Measurements from ENCODE around the gene PRSS3.
"Not testable (repeated sequence)": the region's sequence is repeated elsewhere in the genome, so short reads cannot be mapped to it uniquely, and the experiment has no call there.

The PRSS3 gene

DNA sequence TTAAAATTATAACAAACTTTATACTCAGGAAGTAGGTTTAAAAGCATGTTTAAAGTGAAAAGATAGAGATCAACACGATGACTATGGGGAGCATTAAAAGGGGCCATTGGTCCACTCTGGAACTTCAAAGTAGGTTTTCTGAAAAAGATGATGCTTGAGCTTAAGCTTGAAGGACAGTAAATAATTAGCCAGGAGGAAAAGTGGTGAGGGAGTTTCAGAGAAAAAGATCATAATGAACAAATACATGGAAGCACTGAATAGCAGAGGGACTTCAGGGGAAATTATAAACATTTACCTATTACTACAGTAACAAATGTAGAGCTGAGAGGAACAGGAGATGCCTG, 13.6 kb downstream of the PRSS3 start:
- H3K36me3 Mint-ChIP-seq (ENCODE audit: low read depth); H3K9me3 Mint-ChIP-seq; H3K4me3 Mint-ChIP-seq; H3K27ac Mint-ChIP-seq; DNase-seq; H3K27me3 Mint-ChIP-seq (ENCODE audit: low read depth, poor library complexity): not testable (repeated sequence)
- peaks cover 19% of the 10 kb centered on the region for H3K4me1 Mint-ChIP-seq

DNA sequence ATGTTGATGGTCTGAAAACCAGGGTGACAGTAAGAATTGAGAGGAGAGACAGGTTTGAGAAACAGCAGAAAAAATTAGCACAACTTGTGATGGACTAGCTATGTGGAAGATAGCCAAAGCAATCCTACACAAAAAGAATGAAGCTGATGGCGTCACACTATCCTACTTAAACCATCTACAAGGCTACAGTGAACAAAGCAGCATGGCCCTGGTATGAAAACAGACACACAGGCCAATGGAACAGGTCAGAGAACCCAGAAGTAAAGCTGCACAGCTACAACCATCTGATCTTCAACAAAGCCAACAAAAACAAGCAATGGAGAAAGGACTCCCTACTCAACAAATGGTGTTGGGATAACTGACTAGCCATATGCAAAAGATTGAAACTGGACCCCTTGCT, 14.1 kb downstream of the PRSS3 start:
- no peaks in the 10 kb centered on the region for H3K36me3 Mint-ChIP-seq (ENCODE audit: low read depth)

DNA sequence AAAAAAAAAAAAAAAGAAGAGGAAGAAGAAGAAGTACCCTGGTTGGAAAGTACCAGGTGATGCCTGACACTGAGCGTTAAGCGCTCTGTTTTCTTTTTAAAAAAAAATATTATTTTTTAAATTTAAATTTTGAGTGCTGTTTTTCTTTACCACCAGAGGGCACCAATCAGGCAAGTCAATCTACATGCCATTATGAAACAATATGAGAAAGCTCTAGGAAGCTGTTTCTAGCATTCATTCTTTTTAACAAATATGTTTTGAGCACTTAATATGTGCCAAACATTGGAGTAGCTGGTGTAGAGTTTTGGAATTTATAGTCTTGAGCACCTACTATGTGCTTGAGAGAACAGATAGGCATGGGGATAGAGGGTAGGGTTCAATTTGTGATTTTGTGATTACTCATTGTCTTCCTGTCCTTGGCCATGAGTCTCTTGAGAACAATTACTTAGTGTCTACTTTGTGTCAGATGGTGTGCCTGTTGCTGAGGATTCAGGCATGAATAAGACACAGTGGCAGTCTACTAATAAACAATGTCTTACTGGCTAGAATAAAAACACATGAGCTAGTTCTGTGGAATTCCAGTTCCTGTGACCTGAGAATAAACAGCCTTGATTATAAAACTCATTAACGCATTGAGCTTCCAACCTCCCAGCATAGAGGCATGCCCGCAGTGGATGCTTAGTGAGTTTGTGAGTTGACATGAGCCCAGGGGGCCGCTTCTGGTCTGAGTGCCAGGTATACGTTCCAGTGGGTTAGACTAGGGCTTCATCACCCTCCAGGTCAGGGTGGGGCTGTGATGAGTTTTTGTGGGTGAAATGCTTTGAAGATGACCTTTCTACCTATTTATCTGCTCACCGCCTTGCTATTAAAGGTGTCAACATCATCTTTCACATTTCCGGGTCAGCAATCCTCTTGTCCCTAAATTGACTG, 18.6 kb downstream of the PRSS3 start:
- TF ChIP-seq, protein P1, sequence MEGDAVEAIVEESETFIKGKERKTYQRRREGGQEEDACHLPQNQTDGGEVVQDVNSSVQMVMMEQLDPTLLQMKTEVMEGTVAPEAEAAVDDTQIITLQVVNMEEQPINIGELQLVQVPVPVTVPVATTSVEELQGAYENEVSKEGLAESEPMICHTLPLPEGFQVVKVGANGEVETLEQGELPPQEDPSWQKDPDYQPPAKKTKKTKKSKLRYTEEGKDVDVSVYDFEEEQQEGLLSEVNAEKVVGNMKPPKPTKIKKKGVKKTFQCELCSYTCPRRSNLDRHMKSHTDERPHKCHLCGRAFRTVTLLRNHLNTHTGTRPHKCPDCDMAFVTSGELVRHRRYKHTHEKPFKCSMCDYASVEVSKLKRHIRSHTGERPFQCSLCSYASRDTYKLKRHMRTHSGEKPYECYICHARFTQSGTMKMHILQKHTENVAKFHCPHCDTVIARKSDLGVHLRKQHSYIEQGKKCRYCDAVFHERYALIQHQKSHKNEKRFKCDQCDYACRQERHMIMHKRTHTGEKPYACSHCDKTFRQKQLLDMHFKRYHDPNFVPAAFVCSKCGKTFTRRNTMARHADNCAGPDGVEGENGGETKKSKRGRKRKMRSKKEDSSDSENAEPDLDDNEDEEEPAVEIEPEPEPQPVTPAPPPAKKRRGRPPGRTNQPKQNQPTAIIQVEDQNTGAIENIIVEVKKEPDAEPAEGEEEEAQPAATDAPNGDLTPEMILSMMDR (IDR thresholded peaks at IDR 0.05) = peak; percentile 73
- Mint-ChIP-seq H3K4me1 (peaks cover 33% of the 10 kb centered on the region), H3K36me3 (ENCODE audit: low read depth) (peaks cover 4% of the 10 kb centered on the region), H3K9me3 (no peaks in the 10 kb centered on the region), H3K27me3 (ENCODE audit: low read depth, poor library complexity) (peaks cover 7% of the 10 kb centered on the region), H3K27ac (no peak overlapping the region), H3K4me3 (no peak overlapping the region)
- DNase-seq = no peak

More for the DNA sequence above, 14.1 kb downstream of the PRSS3 start:
- Mint-ChIP-seq H3K9me3 (no peaks in the 10 kb centered on the region), H3K4me1 (peaks cover 19% of the 10 kb centered on the region), H3K27me3 (ENCODE audit: low read depth, poor library complexity) (peaks cover 7% of the 10 kb centered on the region), H3K27ac (no peak overlapping the region), H3K4me3 (no peak overlapping the region)
- no peak for DNase-seq
- TF ChIP-seq, protein P1 (IDR thresholded peaks at IDR 0.05) = no peak

DNA sequence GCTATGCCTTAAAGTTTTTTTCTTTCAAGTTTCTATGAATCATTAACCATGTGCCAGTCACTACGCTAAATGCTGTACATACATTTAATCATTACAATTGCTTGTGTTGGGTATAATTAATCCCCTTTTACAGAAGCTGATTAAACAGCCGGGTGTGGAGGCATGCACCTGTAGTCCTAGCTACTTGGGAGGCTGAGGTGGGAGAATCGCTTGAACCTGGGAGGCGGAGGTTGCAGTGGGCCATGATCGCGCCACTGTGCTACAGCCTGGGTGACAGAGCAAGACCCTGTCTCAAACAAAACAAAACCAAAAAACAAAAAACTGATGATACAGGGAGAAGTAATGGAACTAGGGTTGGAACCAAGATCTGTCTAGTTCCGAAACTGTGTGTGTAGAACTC, 20.4 kb downstream of the PRSS3 start:
- no peak for DNase-seq
- peak overlapping the region; percentile 98 for H3K27ac Mint-ChIP-seq
- peak overlapping the region; percentile 80 for H3K4me3 Mint-ChIP-seq
- peaks cover 16% of the 10 kb centered on the region for H3K36me3 Mint-ChIP-seq (ENCODE audit: low read depth)
- H3K27me3 Mint-ChIP-seq (ENCODE audit: low read depth, poor library complexity) = no peaks in the 10 kb centered on the region
- peaks cover 42% of the 10 kb centered on the region for H3K4me1 Mint-ChIP-seq
- TF ChIP-seq, protein P1 (IDR thresholded peaks at IDR 0.05) = no peak
- no peaks in the 10 kb centered on the region for H3K9me3 Mint-ChIP-seq

DNA sequence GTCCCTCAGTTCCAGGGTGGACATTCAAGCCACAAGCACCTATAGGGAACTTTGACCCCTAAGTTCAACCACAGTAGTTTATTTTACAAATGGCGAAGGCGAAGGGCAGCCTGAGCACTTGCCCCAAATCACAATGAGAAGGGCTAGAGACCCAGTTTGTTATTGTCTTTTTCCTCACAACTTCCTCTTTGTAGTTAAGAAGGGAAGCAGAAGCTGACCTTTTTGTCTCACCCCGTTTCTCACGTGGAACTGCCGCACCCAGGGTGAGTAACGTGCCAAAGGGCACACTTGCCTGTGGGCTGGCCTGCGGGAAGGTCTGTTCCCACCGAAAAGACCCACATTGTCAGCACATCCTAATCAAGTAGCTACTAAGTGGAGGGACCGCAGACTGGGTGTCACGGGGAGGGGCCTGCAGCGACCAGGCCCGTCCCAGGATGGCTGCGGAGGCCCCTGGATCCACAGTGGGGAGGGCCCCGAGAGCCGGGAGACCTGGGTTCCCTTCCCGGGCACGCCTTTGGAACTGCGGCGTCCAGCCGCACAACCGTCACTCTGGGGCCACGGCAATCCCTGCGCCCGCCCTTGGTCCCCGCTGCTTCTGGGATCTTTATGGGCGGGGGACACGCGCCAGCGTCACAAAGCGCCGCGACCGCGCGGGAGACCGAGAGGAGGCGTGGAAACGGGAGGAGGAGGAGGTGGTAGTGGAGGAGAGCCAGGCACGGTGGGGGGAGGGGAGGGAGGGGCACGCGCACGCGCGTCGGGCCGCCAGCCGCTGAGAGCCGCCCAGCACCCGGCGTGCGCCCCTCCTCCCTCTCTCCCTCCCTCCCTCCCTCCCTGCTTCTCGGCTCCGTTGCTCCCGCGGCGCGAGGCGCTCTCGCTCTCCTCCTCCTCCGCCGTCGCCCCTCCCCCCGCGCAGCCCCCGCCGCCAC, 21.2 kb downstream of the PRSS3 start, which contains the start of gene UBE2R2:
Gene UBE2R2 (plus strand): TSS at position 834 of the 926 bp plus-strand sequence. CDS start 598 bp downstream, outside the sequence.
- DNase-seq = peak; percentile 89
- Mint-ChIP-seq H3K27ac (peak within 1 kb of the TSS; percentile 98), H3K36me3 (ENCODE audit: low read depth) (peaks cover 24% of the 10 kb centered on the region), H3K4me3 (peak within 1 kb of the TSS; percentile 97), H3K9me3 (no peaks in the 10 kb centered on the region), H3K27me3 (ENCODE audit: low read depth, poor library complexity) (no peaks in the 10 kb centered on the region), H3K4me1 (peaks cover 48% of the 10 kb centered on the region)
- TF ChIP-seq, protein P1 (IDR thresholded peaks at IDR 0.05) = no peak
